C4-2B (cell line): ENCODE results near the gene SVOP.

Experiments
- ZFX ChIP-seq: fragments of 450-650 bp; IDR thresholded peaks from 2 replicates; pipeline ENCODE4 v1.6.1; 2017
- TF ChIP-seq, protein P1 (sequence below): fragments of 450-650 bp; conservative IDR thresholded peaks from 2 replicates; pipeline ENCODE4 v1.5.1; 2017; ENCODE audit warnings: mild to moderate bottlenecking

DNA sequence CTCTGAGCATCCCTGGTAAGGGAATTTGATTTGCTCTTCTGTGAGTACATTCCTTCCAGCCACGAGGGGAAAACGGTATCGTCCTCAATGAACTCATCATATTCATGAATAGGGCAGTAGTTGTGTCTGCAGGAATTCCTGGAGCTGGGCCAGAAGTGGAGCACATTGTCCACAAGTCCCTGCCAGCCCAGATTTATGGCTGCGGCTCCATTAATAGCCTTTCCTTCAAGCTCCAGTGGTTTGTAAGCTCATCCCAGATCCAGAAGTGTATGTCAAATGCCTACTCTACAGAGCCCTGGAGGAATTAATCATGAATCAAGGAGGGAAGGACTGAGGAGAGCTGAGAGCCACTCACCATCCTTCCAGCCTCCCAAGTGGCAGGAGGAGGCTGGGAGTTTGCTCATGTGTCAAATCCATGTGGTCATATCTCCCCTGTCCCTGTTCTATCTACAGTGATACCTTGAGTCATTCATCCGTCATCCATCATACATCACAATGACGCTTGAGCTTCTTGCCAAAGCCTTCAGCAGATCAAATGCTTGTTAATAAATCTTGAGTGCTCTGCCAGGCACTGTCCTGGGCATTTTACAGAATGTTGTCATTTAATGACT lies 65.5 kb downstream of the SVOP start:
- TF ChIP-seq, protein P1, sequence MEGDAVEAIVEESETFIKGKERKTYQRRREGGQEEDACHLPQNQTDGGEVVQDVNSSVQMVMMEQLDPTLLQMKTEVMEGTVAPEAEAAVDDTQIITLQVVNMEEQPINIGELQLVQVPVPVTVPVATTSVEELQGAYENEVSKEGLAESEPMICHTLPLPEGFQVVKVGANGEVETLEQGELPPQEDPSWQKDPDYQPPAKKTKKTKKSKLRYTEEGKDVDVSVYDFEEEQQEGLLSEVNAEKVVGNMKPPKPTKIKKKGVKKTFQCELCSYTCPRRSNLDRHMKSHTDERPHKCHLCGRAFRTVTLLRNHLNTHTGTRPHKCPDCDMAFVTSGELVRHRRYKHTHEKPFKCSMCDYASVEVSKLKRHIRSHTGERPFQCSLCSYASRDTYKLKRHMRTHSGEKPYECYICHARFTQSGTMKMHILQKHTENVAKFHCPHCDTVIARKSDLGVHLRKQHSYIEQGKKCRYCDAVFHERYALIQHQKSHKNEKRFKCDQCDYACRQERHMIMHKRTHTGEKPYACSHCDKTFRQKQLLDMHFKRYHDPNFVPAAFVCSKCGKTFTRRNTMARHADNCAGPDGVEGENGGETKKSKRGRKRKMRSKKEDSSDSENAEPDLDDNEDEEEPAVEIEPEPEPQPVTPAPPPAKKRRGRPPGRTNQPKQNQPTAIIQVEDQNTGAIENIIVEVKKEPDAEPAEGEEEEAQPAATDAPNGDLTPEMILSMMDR = no peak
- TF ChIP-seq ZFX = no peak
